ENCODE results near the gene TRIM43.
"Not testable (repeated sequence)": the region's sequence is repeated elsewhere in the genome, so short reads cannot be mapped to it uniquely, and the experiment has no call there.

GRCh38 chr2:95608356-95608755 lies 16.6 kb downstream of the TRIM43 start:
- TF ChIP-seq CTCF (IDR thresholded peaks at IDR 0.05; ENCODE audit: extremely low read depth in 1 of 2, insufficient read depth in 1 of 2, low read depth in 1 of 2, low read length in 2 of 2); POLR2AphosphoS5 (IDR thresholded peaks at IDR 0.05; ENCODE audit: insufficient read depth, low read depth, low read length): not testable (repeated sequence)
